Large intestine (tissue), 3 donors: ENCODE data around the gene TMEM92. TPM values are rescaled to one million over a fixed set of nuclear protein-coding genes. Genes with fewer than 3 reads are reported as not detected.
"Not testable (repeated sequence)": the region's sequence is repeated elsewhere in the genome, so short reads cannot be mapped to it uniquely, and the experiment has no call there.

Experiments
- DNase-seq, 2 donors: peaks; one replicate each; pipeline versions ENCODE4 v3.0.0 to v3.0.0-alpha.2; 2013
- H3K27ac ChIP-seq: one replicate; pipeline ENCODE4 v1.5.1; 2013; ENCODE audit warnings: low read length
- H3K27me3 ChIP-seq: 2 replicates; pipeline ENCODE4 v1.6.1; 2013; ENCODE audit warnings: low read length; ENCODE audit not compliant: control insufficient read depth, insufficient read depth
- H3K36me3 ChIP-seq: 2 replicates; pipeline ENCODE4 v1.6.1; 2013; ENCODE audit warnings: low read length; ENCODE audit not compliant: control insufficient read depth, insufficient read depth
- H3K4me1 ChIP-seq: one replicate; pipeline ENCODE4 v1.6.1; 2013; ENCODE audit warnings: low read length; ENCODE audit not compliant: control insufficient read depth, insufficient read depth
- H3K4me3 ChIP-seq: one replicate; pipeline ENCODE4 v1.5.1; 2013; ENCODE audit warnings: low read length
- H3K9me3 ChIP-seq: one replicate; pipeline ENCODE4 v1.6.1; 2013; ENCODE audit warnings: mild to moderate bottlenecking, low read depth, low read length, moderate library complexity; ENCODE audit not compliant: control insufficient read depth
- WGBS: methylation state at CpG from one replicate; pipeline ENCODE4 v1.1.5; 2013; ENCODE audit warnings: low lambda C conversion rate; ENCODE audit not compliant: insufficient coverage; 5-methylcytosine and 5-hydroxymethylcytosine counted together
- polyA plus RNA-seq: library from polyadenylated mRNA; unstranded; fragments of 120-200 nt; gene quantifications from one replicate; pipeline ENCODE4 v1.2.1, GENCODE V29; 2013

TMEM92 gene
- polyA plus RNA-seq, 1 donor = 75.9 TPM

DNA sequence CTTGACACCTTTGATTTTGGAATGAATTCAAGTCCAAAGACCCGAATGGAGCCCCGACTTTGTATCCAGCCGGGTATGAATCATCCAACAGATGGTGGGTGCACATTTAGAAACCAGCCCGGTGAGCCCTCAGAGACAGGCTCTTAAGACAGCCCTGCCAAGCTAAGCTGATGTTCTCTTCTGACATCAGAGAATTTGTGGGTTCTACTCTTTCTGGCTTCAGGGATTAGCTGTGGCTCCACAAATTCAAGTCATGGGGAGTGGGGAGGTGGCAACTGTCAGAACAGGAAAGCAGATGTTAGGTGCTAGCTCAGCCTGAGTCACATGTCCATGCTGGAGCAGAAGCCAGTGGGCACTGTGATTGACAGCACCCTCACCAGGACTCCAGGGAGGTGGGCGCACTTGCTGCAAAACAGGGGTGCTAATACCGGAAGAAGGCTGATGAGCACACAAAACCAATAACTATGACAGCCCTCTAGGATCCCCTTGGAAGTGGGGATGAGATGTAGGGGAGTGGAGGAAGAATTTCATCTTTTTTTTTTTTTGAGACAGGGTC lies 40.3 kb downstream of the TMEM92 start:
- WGBS = 100% methylated on average over 1 of the region's 6 CpGs
- H3K4me3 ChIP-seq = no peak overlapping the region
- H3K27me3 ChIP-seq = peaks cover 13% of the 10 kb centered on the region
- no peak overlapping the region for H3K27ac ChIP-seq
- no peaks in the 10 kb centered on the region for H3K4me1 ChIP-seq
- DNase-seq = no peak
- no peaks in the 10 kb centered on the region for H3K36me3 ChIP-seq
- no peaks in the 10 kb centered on the region for H3K9me3 ChIP-seq

GRCh38 chr17:50316016-50316587 lies 41.8 kb downstream of the TMEM92 start:
- DNase-seq = no peak
- no peaks in the 10 kb centered on the region for H3K9me3 ChIP-seq
- no peak overlapping the region for H3K4me3 ChIP-seq
- no peak overlapping the region for H3K27ac ChIP-seq
- no peaks in the 10 kb centered on the region for H3K4me1 ChIP-seq
- WGBS = no CpG with 5 or more reads among the region's 3 CpGs
- H3K36me3 ChIP-seq = no peaks in the 10 kb centered on the region
- H3K27me3 ChIP-seq = peaks cover 13% of the 10 kb centered on the region

- DNase-seq, H3K9me3 ChIP-seq, H3K4me1 ChIP-seq, H3K4me3 ChIP-seq, H3K27ac ChIP-seq, H3K36me3 ChIP-seq: not testable (repeated sequence)
- H3K27me3 ChIP-seq = peaks cover 13% of the 10 kb centered on the region
- WGBS = no CpG with 5 or more reads among the region's 2 CpGs
These were observed 42.4 kb downstream of the TMEM92 start for GRCh38 chr17:50316660-50317059.

DNA sequence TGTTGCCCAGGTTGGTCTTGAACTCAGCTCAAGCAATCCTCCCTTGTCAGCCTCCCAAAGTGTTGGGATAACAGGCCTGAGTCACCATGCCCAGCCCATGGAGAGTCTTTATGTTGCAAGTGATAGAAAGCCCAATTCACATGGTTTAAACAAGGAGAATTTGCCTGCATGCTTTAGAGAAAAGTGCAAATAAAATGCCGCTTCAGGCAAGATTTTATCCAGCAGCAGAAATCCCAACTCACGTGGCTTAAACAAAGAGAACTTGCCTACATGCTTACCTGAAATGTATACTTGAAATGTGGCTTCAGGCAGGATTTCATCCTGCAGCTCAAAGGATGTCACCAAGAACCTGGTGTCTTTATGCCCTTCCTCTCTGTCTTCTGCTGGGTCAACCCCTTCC lies 42.9 kb downstream of the TMEM92 start:
- H3K27me3 ChIP-seq = peaks cover 13% of the 10 kb centered on the region
- H3K27ac ChIP-seq = no peak overlapping the region
- no peaks in the 10 kb centered on the region for H3K9me3 ChIP-seq
- WGBS = 100% methylated on average over 1 of the region's 2 CpGs
- no peaks in the 10 kb centered on the region for H3K36me3 ChIP-seq
- no peak for DNase-seq
- no peaks in the 10 kb centered on the region for H3K4me1 ChIP-seq
- no peak overlapping the region for H3K4me3 ChIP-seq

DNA sequence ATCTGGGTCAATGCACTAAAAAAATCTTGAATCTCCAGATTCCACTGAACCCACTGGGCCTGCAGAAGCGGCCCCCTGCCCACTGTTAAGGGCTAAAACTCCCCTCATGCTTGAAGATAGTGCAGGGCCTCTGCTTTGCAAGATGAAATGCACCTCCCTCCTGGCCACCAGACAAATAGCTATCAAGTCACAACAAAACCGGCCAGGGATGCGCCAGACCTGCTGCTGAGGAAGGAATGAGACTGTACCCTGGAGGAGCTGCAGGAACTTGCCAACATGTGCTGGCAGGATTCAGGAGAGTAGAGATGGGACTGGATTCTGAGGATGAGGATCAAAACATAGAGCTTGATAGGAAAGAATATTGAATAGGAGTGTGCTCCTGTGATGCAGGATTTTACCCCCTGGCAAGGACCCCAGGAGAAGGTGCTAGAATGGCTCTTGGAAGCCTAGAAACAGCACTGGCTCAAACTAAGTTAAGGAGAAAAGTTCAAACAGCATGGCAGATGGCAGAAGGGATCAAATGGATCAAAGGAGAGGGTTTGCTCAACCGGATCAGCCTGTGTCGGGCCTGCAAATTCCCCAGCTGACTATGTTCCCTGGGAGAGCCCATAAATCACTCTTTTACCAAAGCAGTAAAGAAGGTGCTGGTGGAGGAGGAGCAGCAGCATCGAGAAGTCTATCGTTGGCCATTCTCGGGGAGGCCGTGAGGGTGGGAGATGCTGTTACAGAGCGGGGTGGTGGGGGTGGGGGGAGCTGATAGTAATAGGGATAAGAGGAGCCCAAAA lies 44.4 kb downstream of the TMEM92 start:
- Histone ChIP-seq H3K4me3 (no peak overlapping the region), H3K4me1 (no peaks in the 10 kb centered on the region), H3K9me3 (no peaks in the 10 kb centered on the region), H3K27ac (no peak overlapping the region), H3K36me3 (no peaks in the 10 kb centered on the region), H3K27me3 (peaks cover 8% of the 10 kb centered on the region)
- WGBS = no CpG with 5 or more reads among the region's 10 CpGs
- DNase-seq = no peak

DNA sequence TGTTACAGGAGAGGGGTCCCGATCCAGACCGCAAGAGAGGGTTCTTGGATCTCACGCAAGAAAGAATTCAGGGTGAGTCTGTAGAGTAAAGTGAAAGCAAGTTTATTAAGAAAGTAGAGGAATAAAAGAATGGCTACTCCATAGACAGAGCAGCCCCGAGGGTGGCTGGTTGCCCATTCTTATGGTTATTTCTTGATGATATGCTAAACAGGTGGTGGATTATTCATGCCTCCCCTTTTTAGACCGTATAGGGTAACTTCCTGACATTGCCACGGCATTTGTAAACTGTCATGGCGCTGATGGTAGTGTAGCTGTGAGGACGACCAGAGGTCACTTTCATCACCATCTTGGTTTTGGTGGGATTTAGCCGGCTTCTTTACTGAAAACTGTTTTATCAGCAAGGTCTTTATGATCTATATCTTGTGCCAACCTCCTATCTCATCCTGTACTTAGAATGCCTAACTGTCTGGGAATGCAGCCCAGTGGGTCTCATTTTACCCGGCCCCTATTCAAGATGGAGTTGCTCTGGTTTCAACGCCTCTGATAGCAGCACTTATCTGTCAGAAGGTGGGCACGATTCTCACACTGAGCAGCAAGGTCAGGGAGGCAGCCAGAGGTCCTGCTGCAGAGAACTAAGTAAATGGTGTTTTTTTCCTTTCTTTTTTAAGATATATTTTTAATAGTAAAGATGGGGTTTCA lies 45.2 kb downstream of the TMEM92 start:
- Histone ChIP-seq H3K4me1 (no peaks in the 10 kb centered on the region), H3K27ac (no peak overlapping the region), H3K27me3 (peaks cover 5% of the 10 kb centered on the region), H3K4me3 (no peak overlapping the region), H3K36me3 (no peaks in the 10 kb centered on the region), H3K9me3 (no peaks in the 10 kb centered on the region)
- no peak for DNase-seq
- WGBS = 93% methylated on average over 3 of the region's 12 CpGs

DNA sequence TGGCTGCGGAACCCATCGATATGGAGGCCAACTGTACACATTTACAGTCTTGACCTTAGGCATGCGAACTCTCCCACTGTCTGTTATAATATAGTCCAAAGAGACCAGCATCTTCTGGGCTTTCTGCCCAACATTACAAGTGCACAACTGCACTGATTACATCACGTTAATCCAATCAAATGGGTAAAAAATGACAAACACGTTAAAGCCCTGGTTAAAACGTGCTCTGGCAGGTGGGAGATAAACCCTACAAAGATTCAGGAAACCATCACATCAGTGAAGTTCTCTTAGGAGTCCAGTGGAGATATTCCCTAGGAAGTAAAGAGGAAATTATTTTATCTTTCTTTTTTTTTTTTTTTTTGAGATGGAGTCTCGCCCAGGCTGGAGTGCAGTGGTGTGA lies 48.0 kb downstream of the TMEM92 start:
- no peaks in the 10 kb centered on the region for H3K36me3 ChIP-seq
- WGBS = 60% methylated on average over 1 of the region's 7 CpGs
- peaks cover 3% of the 10 kb centered on the region for H3K27me3 ChIP-seq

GRCh38 chr17:50323060-50323459 lies 48.8 kb downstream of the TMEM92 start:
- 80% methylated on average over 1 of the region's 5 CpGs for WGBS
- Histone ChIP-seq H3K27me3 (peaks cover 3% of the 10 kb centered on the region), H3K9me3 (no peaks in the 10 kb centered on the region)

More for the DNA sequence above, 48.0 kb downstream of the TMEM92 start:
- H3K27ac ChIP-seq = no peak overlapping the region
- H3K4me1 ChIP-seq = no peaks in the 10 kb centered on the region
- no peak overlapping the region for H3K4me3 ChIP-seq
- no peak for DNase-seq
- H3K9me3 ChIP-seq = no peaks in the 10 kb centered on the region

DNA sequence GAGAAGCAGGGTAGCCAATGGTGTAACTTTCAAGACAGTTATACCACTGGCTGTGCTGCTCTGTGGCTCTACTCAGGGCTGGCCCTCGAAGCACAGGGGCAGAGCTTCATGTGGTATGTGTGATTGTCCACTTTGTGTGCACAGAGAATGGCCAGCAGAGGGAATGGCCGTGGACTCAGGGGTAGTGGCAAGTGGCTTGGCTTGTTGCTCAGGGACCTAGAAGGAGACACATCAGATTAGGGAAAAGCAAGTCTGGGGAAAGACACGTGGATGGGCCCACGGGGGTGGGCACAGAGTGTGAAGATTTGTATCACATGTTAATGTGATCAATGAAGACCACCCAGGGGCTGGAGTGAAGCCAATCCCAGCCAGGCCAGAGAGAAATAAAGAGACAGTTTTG lies 51.6 kb downstream of the TMEM92 start:
- H3K27ac ChIP-seq = no peak overlapping the region
- no peaks in the 10 kb centered on the region for H3K36me3 ChIP-seq
- H3K4me3 ChIP-seq = no peak overlapping the region
- no CpG with 5 or more reads among the region's 4 CpGs for WGBS
- no peaks in the 10 kb centered on the region for H3K4me1 ChIP-seq
- no peaks in the 10 kb centered on the region for H3K9me3 ChIP-seq
- peaks cover 7% of the 10 kb centered on the region for H3K27me3 ChIP-seq
- DNase-seq = no peak

More at GRCh38 chr17:50323060-50323459, 48.8 kb downstream of the TMEM92 start:
- H3K36me3 ChIP-seq = no peaks in the 10 kb centered on the region
- no peaks in the 10 kb centered on the region for H3K4me1 ChIP-seq
- H3K27ac ChIP-seq = no peak overlapping the region
- H3K4me3 ChIP-seq = no peak overlapping the region
- DNase-seq = no peak

DNA sequence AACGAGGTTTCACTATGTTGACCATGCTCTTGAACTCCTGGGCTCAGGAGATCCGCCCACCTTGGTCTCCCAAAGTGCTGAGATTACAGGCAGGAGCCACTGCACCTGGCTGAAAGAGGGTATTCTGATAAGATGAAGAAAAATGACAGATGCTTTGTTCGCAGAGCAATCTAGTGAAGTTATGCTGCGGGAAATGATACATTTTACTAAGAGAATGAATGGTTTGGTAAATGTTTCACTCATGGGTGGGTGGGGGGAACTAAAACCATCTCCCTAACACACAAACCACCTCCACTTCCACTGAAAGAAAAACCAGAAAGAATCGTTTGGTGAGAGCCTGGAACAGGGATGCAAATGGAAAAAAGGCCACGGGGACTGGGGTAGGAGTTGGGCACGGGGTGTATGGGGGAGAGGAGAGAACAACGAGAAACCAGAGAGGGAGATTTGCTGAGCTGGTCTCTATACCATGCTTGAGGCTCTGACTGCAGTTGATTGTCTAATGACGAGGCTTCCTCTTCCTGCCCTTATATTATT lies 52.6 kb downstream of the TMEM92 start:
- no peak overlapping the region for H3K27ac ChIP-seq
- H3K4me3 ChIP-seq = no peak overlapping the region
- WGBS = no CpG with 5 or more reads among the region's 9 CpGs
- H3K36me3 ChIP-seq = no peaks in the 10 kb centered on the region
- no peaks in the 10 kb centered on the region for H3K9me3 ChIP-seq
- H3K4me1 ChIP-seq = no peaks in the 10 kb centered on the region
- H3K27me3 ChIP-seq = peaks cover 9% of the 10 kb centered on the region
- DNase-seq = no peak
